ENCODE data around the gene AGL.
"Not testable (repeated sequence)": the region's sequence is repeated elsewhere in the genome, so short reads cannot be mapped to it uniquely, and the experiment has no call there.

AGL gene

DNA sequence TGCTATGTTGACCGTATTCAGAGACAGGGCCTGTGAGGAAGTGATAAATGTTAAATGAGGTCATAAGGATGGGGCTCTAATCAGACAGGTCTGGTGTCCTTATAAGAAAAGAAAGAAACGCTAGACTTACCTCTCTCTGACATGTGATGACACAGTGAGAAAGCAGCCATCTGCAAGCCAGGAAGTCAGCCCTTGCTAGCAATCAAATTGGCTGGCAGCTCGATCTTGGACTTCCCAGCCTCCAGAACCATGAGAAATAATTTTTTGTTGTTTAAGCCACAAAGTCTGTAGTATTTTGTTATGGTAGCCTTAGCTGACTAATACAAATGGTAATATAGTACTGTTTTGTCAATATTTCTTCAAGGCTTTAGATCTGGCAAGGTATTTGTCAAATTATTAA lies 25.1 kb upstream of the AGL start:
- H3K36me3 ChIP-seq (ENCODE audit: control insufficient read depth in 2 of 2, insufficient read depth in 2 of 2, low read length in 2 of 2), result no peaks in the 10 kb centered on the region
- H3K4me1 ChIP-seq (ENCODE audit: control insufficient read depth, insufficient read depth, low read length), result no peaks in the 10 kb centered on the region
- no peaks in the 10 kb centered on the region for H3K27me3 ChIP-seq (ENCODE audit: control insufficient read depth in 1 of 2, insufficient read depth in 2 of 2, low read length in 2 of 2)
- no peak overlapping the region for H3K9ac ChIP-seq (ENCODE audit: low read length in 2 of 2)
- H3K4me3 ChIP-seq (ENCODE audit: low read length in 2 of 2), result no peak overlapping the region
- H3K9me3 ChIP-seq (ENCODE audit: control insufficient read depth in 2 of 2, low read length in 2 of 2), result no peaks in the 10 kb centered on the region
- no peak overlapping the region for H3K27ac ChIP-seq (ENCODE audit: low read length)

DNA sequence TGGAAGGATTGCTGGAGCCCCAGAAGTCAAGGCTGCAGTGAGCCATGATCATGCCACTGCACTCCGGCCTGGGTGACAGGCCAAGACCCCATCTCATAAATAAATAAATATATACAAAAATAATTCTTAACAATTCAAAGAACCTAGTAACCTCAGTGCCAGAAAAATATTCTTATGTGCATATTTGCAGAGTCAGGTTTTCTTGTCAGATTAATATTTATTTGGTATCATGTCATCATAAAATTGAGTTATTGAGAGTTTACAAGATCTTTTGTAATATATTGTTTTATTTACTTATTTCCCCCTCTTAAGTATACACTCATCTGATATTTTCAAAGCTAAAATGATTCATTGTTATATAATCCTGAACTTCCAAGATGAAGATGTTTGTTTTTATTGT lies 24.5 kb upstream of the AGL start:
- Histone ChIP-seq H3K27ac (ENCODE audit: low read length) (no peak overlapping the region), H3K27me3 (ENCODE audit: control insufficient read depth in 1 of 2, insufficient read depth in 2 of 2, low read length in 2 of 2) (no peaks in the 10 kb centered on the region), H3K9ac (ENCODE audit: low read length in 2 of 2) (no peak overlapping the region), H3K9me3 (ENCODE audit: control insufficient read depth in 2 of 2, low read length in 2 of 2) (no peaks in the 10 kb centered on the region), H3K4me1 (ENCODE audit: control insufficient read depth, insufficient read depth, low read length) (no peaks in the 10 kb centered on the region), H3K36me3 (ENCODE audit: control insufficient read depth in 2 of 2, insufficient read depth in 2 of 2, low read length in 2 of 2) (no peaks in the 10 kb centered on the region), H3K4me3 (ENCODE audit: low read length in 2 of 2) (no peak overlapping the region)

- Histone ChIP-seq H3K36me3 (ENCODE audit: control insufficient read depth in 2 of 2, insufficient read depth in 2 of 2, low read length in 2 of 2) (no peaks in the 10 kb centered on the region), H3K27ac (ENCODE audit: low read length) (no peak overlapping the region), H3K4me3 (ENCODE audit: low read length in 2 of 2) (no peak overlapping the region), H3K4me1 (ENCODE audit: control insufficient read depth, insufficient read depth, low read length) (no peaks in the 10 kb centered on the region), H3K9me3 (ENCODE audit: control insufficient read depth in 2 of 2, low read length in 2 of 2) (no peaks in the 10 kb centered on the region), H3K9ac (ENCODE audit: low read length in 2 of 2) (no peak overlapping the region), H3K27me3 (ENCODE audit: control insufficient read depth in 1 of 2, insufficient read depth in 2 of 2, low read length in 2 of 2) (no peaks in the 10 kb centered on the region)
Observed at GRCh38 chr1:99827970-99828369, 22.2 kb upstream of the AGL start.

- Histone ChIP-seq H3K36me3 (ENCODE audit: control insufficient read depth in 2 of 2, insufficient read depth in 2 of 2, low read length in 2 of 2) (no peaks in the 10 kb centered on the region), H3K9me3 (ENCODE audit: control insufficient read depth in 2 of 2, low read length in 2 of 2) (no peaks in the 10 kb centered on the region), H3K27me3 (ENCODE audit: control insufficient read depth in 1 of 2, insufficient read depth in 2 of 2, low read length in 2 of 2) (no peaks in the 10 kb centered on the region), H3K9ac (ENCODE audit: low read length in 2 of 2) (no peak overlapping the region), H3K4me3 (ENCODE audit: low read length in 2 of 2) (no peak overlapping the region), H3K4me1 (ENCODE audit: control insufficient read depth, insufficient read depth, low read length) (no peaks in the 10 kb centered on the region), H3K27ac (ENCODE audit: low read length) (no peak overlapping the region)
Observed at GRCh38 chr1:99829269-99829668, 20.9 kb upstream of the AGL start.

DNA sequence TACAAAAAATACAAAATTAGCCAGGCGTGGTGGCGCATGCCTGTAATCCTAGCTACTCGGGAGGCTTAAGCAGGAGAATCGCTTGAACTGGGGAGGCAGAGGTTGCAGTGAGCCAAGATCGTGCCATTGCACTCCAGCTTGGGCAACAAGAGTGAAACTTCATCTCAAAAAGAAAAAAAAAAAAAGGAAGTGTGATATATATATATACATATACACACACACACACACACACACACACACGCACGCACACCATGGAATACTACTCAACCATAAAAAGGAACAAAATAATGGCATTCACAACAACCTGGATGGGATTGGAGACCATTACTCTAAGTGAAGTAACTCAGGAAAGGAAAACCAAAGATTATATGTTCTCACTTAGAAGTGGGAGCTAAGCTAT lies 16.2 kb upstream of the AGL start:
- H3K9me3 ChIP-seq (ENCODE audit: control insufficient read depth in 2 of 2, low read length in 2 of 2); H3K9ac ChIP-seq (ENCODE audit: low read length in 2 of 2); H3K27ac ChIP-seq (ENCODE audit: low read length); H3K4me3 ChIP-seq (ENCODE audit: low read length in 2 of 2); H3K27me3 ChIP-seq (ENCODE audit: control insufficient read depth in 1 of 2, insufficient read depth in 2 of 2, low read length in 2 of 2); H3K4me1 ChIP-seq (ENCODE audit: control insufficient read depth, insufficient read depth, low read length); H3K36me3 ChIP-seq (ENCODE audit: control insufficient read depth in 2 of 2, insufficient read depth in 2 of 2, low read length in 2 of 2): not testable (repeated sequence)

DNA sequence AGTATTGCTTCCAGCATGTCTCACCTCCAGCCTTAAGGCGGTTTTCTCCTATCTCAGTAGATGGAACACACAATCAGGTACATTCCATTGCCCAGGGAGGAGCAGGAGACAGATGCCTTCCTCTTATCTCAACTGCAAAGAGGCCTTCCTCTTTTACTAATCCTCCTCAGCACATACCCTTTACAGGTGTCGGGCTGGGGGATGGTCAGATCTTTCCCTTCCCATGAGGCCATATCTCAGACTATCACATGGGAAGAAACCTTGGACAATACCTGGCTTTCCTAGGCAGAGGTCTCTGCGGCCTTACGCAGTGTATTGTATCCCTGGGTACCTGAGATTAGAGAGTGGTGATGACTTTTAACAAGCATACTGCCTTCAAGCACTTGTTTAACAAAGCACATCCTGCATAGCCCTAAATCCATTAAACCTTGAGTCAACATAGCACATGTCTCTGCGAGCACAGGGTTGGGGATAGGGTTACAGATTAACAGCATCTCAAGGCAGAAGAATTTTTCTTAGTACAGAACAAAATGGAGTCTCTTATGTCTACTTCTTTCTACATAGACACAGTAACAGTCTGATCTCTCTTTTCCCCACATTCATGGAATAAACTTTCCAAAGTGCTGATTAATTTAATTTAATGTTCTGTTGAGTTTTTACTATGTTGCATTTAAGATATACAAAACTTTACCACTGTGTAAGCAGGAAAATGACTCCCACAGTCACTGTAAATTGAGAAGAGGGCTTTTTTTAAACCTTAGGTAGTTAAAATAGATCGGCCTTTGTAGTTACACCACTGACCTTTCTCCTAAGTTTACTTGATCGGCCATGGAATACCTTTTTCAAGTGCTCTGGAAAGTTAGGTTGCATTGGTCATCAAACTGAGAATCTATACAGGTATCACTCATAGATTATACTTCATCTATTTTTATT lies 13.7 kb upstream of the AGL start:
- H3K36me3 ChIP-seq (ENCODE audit: control insufficient read depth in 2 of 2, insufficient read depth in 2 of 2, low read length in 2 of 2); H3K27me3 ChIP-seq (ENCODE audit: control insufficient read depth in 1 of 2, insufficient read depth in 2 of 2, low read length in 2 of 2); H3K9me3 ChIP-seq (ENCODE audit: control insufficient read depth in 2 of 2, low read length in 2 of 2); H3K9ac ChIP-seq (ENCODE audit: low read length in 2 of 2); H3K27ac ChIP-seq (ENCODE audit: low read length); H3K4me1 ChIP-seq (ENCODE audit: control insufficient read depth, insufficient read depth, low read length); H3K4me3 ChIP-seq (ENCODE audit: low read length in 2 of 2): not testable (repeated sequence)

DNA sequence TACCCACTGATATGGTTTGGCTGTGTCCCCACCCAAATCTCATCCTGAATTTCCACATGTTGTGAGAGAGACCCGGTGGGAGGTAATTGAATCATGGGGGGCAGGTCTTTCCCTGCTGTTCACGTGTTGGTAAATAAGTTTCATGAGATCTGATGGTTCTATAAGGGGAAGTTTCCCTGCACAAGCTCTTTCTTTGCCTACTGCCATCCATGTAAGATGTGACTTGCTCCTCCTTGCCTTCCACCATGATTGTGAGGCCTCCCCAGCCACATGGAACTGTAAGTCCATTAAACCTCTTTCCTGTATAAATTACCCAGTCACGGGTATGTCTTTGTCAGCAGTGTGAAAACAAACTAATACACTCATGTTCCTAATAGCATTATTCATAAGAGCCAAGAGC lies 9.8 kb upstream of the AGL start:
- H3K4me1 ChIP-seq (ENCODE audit: control insufficient read depth, insufficient read depth, low read length); H3K36me3 ChIP-seq (ENCODE audit: control insufficient read depth in 2 of 2, insufficient read depth in 2 of 2, low read length in 2 of 2); H3K27me3 ChIP-seq (ENCODE audit: control insufficient read depth in 1 of 2, insufficient read depth in 2 of 2, low read length in 2 of 2); H3K9ac ChIP-seq (ENCODE audit: low read length in 2 of 2); H3K27ac ChIP-seq (ENCODE audit: low read length); H3K4me3 ChIP-seq (ENCODE audit: low read length in 2 of 2); H3K9me3 ChIP-seq (ENCODE audit: control insufficient read depth in 2 of 2, low read length in 2 of 2): not testable (repeated sequence)

DNA sequence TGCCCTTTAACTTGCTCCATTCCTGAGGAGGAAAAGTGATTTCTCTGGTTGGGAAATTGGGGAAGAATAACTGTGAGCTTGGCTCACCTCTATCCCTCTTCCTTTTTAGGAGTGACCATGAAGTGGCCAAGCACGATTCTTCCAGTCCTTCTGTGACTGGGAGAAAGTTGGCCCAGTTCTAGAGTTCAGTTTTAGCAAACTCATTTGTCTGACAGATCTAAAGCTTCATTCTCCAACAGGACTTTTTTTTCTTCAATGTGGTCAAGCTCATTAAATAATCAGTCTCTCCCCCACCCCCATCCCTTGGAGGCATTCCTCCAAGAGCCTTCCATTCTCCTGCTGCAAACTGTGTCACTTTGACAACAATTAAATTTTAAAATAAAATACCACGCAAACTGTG lies 6.4 kb upstream of the AGL start:
- no peak overlapping the region for H3K9ac ChIP-seq (ENCODE audit: low read length in 2 of 2)
- no peaks in the 10 kb centered on the region for H3K27me3 ChIP-seq (ENCODE audit: control insufficient read depth in 1 of 2, insufficient read depth in 2 of 2, low read length in 2 of 2)
- H3K4me3 ChIP-seq (ENCODE audit: low read length in 2 of 2), result no peak overlapping the region
- no peak overlapping the region for H3K27ac ChIP-seq (ENCODE audit: low read length)
- H3K36me3 ChIP-seq (ENCODE audit: control insufficient read depth in 2 of 2, insufficient read depth in 2 of 2, low read length in 2 of 2), result no peaks in the 10 kb centered on the region
- H3K9me3 ChIP-seq (ENCODE audit: control insufficient read depth in 2 of 2, low read length in 2 of 2), result no peaks in the 10 kb centered on the region
- H3K4me1 ChIP-seq (ENCODE audit: control insufficient read depth, insufficient read depth, low read length), result no peaks in the 10 kb centered on the region

- H3K4me3 ChIP-seq (ENCODE audit: low read length in 2 of 2); H3K36me3 ChIP-seq (ENCODE audit: control insufficient read depth in 2 of 2, insufficient read depth in 2 of 2, low read length in 2 of 2); H3K9ac ChIP-seq (ENCODE audit: low read length in 2 of 2); H3K9me3 ChIP-seq (ENCODE audit: control insufficient read depth in 2 of 2, low read length in 2 of 2); H3K27ac ChIP-seq (ENCODE audit: low read length); H3K27me3 ChIP-seq (ENCODE audit: control insufficient read depth in 1 of 2, insufficient read depth in 2 of 2, low read length in 2 of 2); H3K4me1 ChIP-seq (ENCODE audit: control insufficient read depth, insufficient read depth, low read length): not testable (repeated sequence)
Observed at GRCh38 chr1:99845201-99845600, 5.0 kb upstream of the AGL start.

DNA sequence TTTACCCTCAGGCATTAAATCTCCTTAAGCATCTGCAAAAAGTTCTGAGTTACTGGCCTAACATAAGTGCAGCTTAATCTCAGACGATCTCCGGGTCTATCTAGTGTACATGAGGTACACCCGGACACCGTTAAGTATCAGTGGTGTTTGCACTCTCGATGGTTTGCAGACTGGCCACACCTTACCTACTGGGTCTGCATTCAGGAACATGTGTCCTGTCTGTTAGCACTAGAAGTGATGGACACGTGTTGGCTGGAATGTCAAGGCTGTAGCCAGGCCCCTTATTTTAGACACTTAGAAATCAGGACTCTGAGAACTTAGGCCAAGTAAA lies 783 bp upstream of the AGL start:
- H3K27me3 ChIP-seq (ENCODE audit: control insufficient read depth in 1 of 2, insufficient read depth in 2 of 2, low read length in 2 of 2), result no peaks in the 10 kb centered on the region
- peaks cover 0 to 5% of the 10 kb centered on the region in 2 donors for H3K36me3 ChIP-seq (ENCODE audit: control insufficient read depth in 2 of 2, insufficient read depth in 2 of 2, low read length in 2 of 2)
- peak overlapping the region; percentile 85 for H3K27ac ChIP-seq (ENCODE audit: low read length)
- H3K9ac ChIP-seq (ENCODE audit: low read length in 2 of 2), result peak overlapping the region; percentile 80 to 94
- peaks cover 10% of the 10 kb centered on the region for H3K4me1 ChIP-seq (ENCODE audit: control insufficient read depth, insufficient read depth, low read length)
- no peaks in the 10 kb centered on the region for H3K9me3 ChIP-seq (ENCODE audit: control insufficient read depth in 2 of 2, low read length in 2 of 2)
- peak overlapping the region; percentile 75 to 95 for H3K4me3 ChIP-seq (ENCODE audit: low read length in 2 of 2)

DNA sequence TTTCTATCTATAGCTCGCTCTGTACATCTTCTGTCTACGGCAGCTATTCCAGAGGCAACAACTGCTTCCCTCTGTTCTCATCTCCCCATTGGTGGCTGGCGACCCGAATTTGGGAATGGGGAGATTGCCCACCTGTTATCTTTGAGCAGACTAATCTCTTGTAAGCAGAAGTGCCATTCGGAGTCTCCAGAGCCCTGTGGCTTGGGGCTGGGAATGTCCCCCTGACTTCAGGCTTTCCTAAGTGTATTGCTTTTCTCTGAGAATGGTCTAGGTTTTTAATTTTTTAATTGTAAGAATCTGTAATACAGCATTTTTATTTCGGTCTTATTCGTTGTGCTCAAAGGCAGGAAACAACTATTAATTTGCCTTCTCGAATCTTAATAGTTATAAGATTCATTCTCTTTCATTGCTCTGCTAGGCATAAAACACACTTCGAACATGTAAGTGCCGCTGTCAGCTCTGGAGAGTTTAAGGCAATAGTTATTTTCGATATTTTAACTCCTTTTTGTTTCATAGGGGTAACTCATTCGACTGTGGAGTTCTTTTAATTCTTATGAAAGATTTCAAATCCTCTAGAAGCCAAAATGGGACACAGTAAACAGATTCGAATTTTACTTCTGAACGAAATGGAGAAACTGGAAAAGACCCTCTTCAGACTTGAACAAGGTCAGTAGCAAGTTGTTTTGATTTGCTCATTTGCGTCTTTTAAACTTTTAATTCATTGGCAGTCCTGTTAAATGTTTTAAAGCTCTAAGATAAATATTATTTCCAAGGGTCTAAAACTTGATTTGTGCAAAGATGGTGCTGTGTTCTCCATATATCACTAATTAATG lies 514 bp downstream of the AGL start:
- H3K27me3 ChIP-seq (ENCODE audit: control insufficient read depth in 1 of 2, insufficient read depth in 2 of 2, low read length in 2 of 2), result no peaks in the 10 kb centered on the region
- peak overlapping the region; percentile 80 to 94 for H3K9ac ChIP-seq (ENCODE audit: low read length in 2 of 2)
- H3K27ac ChIP-seq (ENCODE audit: low read length), result peak overlapping the region; percentile 85
- H3K4me1 ChIP-seq (ENCODE audit: control insufficient read depth, insufficient read depth, low read length), result peaks cover 10% of the 10 kb centered on the region
- H3K9me3 ChIP-seq (ENCODE audit: control insufficient read depth in 2 of 2, low read length in 2 of 2), result no peaks in the 10 kb centered on the region
- peaks cover 0 to 5% of the 10 kb centered on the region in 2 donors for H3K36me3 ChIP-seq (ENCODE audit: control insufficient read depth in 2 of 2, insufficient read depth in 2 of 2, low read length in 2 of 2)
- peak overlapping the region; percentile 75 to 95 for H3K4me3 ChIP-seq (ENCODE audit: low read length in 2 of 2)

All from stomach smooth muscle (tissue), 2 donors.